NCI-H187 treated with DMSO at 0.1 percent for 48 hours (cell line): Measurements from ENCODE around the gene RBM4.
A peak's percentile ranks its signal among the peaks of the same experiment; 100 is the strongest.

Source experiments
- DNase-seq: peaks from one replicate; lab custom pipeline; 2025; lab: John Stamatoyannopoulos, UW

RBM4 gene

DNA sequence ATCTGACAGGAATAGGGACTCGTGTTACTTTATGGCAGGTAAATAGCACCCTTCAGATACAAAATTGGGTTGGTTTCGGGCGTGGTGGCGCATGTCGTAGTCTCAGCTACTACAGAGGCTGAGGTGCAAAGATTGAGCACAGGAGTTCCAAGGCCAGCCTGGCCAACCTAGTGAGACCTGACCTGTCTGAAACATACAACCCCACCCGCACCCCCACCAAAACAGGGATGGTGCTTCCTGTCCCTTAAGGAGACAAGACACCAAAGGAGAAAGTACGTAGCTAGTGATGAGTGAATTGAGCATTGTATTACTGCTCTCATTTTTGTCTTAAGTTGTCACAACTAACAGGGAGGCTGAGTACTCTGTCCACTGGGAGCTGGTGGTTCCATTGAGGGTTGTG, 14.1 kb downstream of the RBM4 start:
- no peak for DNase-seq

DNA sequence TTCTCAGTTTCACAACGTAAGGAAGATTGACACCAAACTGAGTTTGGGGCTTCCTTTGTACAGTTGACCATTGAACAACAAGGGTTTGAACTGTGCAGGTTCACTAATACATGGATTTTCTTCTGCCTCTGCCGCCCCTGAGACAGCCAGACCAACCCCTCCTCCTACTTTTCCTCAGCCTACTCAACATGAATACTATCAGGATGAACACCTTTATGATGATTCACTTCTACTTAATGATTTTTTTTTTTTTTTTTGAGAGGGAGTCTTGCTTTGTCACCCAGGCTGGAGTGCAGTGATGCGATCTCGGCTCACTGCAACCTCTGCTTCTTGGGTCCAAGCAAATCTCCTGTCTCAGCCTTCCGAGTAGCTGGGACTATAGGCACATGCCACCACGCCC, 14.6 kb downstream of the RBM4 start:
- DNase-seq = no peak

DNA sequence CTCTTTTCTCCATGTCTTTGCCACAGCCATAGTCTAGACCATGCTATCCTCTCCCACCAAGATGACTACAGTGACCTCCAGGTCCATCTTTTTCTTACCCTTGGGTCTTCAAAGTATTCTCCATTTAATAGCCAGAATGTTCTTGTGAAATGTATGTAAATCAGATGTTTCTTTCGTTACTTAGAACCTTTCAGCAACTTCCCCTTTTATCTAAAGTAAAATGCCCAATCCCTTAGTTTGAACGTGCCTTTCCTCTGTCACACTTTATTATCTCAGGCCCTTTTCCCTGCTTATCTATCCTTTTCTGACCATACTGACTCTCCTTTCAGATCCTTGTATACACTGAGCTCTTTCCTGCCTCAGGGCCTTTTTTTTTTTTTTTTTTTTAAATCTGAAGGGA, 21.3 kb downstream of the RBM4 start:
- no peak for DNase-seq

DNA sequence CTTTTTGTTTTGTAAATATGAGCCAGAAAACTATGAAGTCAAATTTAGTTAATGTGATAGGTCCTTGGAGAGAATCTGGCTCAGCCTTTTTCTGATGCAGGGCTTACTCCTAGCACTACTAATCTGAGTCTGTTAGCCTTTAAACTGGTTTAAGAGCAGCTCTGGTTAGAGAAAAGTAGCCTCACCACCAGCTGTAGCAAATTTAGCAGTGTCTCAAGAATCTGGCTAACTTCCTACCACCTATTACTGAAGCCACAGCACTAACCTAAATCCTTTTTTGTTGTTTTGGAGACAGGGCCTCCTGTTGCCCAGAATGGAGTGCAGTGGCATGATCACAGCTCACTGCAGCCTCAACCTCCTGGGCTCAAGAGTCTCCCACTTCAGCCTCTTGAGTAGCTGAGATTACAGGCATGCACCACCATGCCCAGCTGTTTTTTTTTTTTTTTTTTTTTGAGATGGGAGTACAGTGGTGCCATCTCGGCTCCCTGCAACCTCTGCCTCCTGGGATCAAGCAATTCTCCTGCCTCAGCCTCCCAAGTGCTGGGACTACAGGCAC, 25.3 kb downstream of the RBM4 start:
- no peak for DNase-seq

DNA sequence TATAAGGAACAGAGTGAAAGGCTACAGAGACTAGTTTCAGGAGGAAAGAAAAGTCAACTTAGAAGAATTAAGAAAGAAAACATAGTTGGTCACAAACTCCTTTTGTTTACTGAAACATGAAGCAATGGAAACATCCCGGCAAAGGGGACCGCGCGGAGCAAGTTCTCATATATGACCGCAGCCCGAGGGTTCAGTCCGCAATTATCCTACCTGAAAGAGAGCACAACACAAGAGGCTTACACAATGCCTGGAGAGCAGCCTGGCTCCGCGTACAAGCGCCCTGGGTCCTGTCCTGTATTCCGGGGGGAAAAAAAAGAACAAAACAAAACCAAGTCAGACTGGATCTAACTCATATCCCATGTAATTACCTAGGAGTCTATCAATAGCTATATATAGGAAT, 26.9 kb downstream of the RBM4 start:
- DNase-seq = no peak

DNA sequence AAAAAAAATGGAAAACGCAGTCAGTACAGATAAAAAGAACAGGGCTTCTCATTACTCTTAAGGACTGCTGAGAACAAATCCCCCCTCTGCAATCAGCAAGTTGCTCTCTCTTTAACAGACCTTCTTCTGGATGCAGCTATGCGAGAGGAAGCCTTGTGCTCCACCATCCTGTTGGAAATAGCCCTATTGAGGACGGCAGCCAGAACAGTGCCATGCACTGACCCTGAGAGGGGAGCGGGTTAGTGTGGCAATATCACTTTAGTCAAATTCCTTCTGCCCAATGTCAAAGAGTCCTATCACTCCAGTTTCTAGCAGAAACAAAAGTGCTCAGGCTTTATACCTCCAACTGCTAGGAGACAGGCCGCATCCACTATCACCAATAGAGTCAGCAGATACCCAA, 32.3 kb downstream of the RBM4 start:
- DNase-seq = no peak

DNA sequence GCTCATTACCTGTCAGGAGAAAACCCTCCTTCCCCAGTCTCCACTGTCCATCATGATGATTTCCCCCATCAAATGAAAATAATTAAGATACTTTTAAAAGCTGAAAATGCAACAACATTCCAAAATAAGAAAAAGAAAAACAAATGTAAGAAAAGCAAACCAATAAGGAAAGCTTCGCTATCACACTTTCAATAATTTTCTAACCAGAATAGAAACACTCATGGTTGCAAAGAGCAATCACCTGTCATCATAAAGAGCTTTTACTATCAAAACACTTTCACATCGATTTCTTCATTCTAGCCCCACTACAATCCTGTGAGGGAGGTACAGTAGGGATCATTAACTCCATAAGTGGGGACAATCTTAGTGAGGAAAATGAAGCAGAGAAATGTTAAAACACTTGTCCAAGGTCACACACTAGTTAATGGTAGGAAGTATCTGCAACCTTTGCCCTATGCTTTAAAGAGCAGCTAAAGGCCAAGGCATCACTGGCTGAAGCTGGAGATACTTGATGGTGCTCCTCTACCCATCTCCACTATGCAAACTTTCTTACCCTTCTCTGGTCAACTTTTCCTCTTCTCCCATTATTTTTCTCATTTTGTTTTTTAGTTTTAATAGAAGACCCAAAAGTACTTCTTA, 36.6 kb downstream of the RBM4 start:
- DNase-seq = peak; percentile 54

DNA sequence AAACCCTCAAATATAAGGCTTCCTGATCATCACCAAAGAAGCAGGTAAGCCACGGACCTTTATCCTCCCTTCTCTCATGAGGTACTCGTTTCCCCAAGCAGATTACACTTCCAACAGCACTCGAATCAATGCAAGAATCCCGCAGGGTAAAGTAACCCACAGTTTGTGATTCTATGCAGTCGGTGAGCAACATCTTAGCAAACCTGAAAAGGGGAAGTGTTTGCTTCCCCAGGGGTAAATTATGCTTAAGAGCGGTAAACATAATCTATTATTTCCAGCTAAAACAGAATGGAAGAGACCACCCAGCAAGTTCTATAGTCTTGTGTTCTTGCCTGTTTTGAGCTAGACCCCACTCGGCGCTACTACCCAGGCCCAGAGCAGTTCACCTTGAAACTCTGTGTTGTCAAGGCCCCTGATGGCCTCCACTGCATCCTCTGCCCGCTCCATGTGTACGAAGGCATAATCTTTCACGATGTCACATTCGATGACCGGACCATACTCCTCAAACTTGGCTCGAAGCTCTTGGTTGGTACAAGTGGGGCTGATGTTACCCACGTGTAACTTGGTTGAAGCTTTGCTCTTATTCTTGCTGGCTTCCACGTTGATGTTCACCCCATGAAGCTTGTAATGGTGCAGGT, 37.9 kb downstream of the RBM4 start:
- DNase-seq = no peak

DNA sequence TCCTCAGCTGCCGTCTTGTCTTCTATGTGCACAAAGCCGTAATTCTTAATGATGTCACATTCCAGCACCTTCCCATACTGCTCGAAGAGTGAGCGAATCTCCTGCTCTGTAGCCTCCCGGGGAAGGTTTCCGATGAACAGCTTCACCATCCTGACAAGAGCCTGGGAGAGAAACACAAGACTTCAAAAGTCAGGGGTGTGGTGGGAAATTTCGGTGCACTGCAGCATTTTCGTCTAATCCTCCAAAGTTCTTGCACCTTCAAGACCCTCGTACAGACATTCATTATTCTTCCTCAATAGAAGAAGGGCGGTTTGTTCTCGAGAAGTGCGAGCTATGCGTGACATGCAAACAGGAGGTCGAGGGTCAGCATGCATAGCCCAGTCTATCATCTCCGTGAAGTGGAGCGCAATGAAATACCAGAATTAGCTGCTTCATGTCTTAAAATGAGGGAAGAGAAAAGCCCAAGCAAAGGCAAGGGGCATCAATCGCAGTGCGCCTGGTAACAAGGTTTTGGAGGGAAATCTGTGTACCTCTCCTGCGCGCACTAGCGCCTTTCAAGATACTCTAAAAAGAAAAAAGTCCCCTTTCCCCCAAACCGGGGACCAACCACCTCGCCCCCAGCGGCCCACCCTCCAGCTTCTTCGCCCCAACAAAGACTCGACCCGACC, 38.6 kb downstream of the RBM4 start:
- DNase-seq = no peak

DNA sequence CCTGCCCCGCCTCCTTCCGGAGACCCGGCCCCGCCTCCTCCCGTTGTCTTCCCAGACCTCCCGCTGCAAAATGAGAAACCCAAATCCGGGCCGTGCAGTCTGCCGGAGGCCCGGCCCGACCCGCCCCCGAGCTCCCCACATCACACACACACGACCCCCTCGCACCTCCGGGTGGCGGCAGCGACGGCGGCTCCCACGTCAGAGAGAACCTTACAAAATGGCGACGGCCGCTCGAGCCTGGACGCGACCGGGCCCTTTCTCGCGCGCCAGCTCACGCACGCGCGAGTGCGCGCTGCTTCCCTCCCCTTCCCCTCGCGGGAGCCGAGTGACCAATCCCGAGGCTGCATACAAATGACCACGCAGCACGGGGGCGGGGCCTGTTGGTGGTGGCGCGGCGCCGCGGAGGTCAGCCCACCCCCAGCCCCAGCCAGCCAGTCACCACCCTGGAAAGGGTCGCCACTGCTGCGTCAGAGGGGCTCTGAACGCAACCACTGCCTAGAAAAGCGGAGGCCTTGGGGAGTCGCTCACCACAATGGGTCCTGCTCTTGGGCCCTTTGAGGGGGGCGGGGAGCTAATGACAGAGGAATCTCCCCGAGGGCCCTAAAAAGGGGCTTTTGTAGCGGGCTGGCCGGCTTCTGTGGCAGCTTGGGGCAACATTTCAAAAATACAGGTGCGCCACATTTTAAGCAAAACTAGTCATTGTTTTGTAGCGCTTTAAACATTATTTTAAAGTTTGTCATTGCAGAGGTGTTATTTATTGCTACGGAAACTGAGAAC, 39.3 kb downstream of the RBM4 start, which contains the start of gene RBM4B:
Gene RBM4B, minus strand, starts transcription at position 289 of the 777 bp plus-strand sequence. CDS start 808 bp downstream, outside the sequence.
- peak; percentile 29 for DNase-seq

DNA sequence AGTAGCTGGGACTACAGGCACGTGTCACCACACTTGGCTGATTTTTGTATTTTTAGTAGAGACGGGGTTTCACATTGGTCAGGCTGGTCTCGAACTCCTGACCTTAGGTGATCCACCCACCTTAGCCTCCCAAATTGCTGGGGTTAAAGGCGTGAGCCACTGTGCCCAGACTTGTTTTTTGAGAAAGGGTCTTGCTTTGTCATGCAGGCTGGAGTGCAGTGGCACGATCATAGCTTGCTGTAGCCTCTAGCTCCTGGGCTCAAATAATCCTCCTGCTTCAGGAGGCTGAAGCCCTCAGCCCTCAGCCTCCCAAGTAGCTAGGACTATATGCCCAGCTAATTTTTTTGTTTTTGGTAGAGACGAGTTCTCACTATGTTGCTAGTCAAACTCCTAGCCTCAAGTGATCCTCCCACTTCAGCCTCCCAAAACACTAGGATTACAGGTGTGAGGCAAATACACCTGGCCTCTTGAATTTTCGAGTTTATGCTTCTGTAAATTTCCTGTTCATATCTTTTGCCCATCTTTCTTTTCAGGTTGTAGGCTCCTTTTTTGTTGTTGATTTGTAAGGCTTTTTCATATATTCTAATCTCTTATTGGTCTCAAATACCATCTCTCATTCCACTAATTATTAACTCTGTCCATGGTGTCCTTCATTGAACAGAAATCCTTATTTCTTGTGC, 42.6 kb downstream of the RBM4 start:
- no peak for DNase-seq

DNA sequence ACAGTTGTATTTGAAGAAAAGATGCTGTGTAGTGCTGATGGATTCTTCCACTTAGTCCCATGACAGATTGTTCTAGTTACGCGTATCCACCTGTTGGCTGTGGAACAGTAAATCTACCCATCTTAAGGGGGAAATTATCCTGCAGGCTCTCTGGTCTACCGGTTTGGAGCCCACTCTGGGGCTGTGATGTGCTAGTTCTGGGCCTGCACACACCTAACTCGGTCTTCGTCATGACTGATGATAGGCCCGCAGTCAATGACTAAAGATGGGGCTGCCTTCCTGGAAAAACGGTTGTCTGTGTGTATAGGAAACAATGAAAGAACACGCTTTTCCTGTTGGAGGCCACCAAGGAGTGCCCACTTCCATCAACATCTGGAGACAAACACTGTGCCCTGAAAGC, 45.4 kb downstream of the RBM4 start:
- DNase-seq = no peak

DNA sequence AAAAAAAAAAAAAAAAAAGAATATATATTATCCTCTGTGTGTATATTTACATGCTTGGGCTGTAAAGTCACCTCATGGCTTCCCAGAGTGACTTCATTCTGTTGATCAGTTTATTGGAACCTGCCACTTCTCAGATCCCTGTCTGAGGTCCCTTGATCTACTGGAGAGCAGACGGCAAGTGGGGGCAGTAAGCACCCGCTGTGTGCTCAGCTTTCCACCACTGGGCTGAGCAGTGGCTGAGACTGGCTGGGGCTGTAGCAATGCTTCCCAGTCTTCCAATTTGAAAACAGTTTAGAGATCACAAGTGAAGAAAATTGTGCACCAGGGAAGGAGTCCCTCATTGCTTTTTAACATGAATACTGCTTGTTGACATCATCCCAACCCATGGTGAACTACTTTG, 46.1 kb downstream of the RBM4 start:
- no peak for DNase-seq

DNA sequence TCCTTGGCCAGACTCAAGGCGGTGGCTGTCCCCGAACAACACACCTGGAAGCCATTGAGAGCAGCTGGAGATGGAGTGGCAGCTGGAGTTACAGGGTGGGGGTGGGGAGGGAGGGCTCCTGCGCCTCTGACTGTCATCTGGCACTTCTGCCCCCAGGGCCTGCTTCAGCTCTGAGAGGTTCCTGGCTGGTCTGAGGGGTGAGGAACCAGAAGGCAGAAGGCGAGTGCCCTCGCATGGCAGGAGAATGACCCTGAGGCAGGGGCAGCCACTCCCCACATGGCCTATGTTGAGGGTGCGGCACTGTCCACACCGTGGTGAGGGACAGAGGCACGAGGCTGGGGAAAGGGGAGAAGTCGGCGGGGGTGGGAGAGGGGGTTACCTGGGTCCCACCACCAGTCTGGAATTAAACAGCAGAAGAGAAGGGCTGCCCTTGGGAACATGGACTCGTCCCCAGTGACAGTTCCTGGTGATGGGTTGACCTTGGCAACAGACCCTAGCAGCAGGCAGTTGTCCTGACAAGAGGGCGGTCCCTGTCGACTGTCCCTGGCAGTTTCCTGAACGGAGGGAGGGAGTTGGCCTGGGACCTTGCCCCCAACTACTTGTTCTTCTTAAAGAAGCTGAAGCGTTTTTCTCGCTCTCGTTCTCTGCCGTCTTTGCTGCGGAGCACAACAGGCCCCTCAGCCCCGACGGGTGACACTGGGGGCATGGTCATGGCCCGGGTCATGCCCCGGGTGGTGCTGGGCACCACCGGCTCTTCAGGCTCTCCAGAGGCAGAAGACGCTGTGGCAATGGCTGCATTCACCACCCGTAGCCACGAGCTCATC, 47.0 kb downstream of the RBM4 start:
- DNase-seq = peak; percentile 18

DNA sequence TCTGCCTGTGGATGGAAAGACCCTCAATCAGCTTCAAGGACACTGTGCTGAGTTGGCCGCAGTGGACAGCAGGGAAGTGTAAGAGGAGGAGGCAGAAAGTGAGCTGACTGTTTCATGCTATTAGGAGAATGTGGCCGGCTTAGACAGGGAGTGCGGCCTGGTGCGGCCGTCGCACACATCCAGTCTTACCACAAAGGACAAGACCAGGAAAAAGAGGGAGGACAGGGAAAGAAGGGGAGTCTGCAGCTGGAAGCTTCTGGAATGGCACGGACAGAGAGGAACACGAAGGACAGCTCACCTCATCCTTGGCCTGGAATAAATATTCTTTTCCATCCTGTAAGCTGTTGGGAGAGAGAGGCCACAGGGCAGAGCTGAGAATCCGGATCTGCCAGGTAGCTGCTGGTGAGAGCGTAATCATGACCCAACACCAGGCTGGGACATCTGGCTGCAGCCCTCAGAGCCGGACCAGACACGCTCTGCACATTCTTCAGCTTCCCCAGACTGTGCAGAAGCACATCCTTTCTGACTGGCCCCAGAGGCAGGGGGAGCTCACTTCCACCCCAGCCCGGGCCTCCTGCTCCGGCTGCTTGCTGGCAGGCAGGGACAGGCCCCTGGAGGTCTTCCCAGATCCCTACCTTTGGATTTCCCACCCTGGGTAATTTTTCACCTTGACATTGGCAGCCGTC, 47.7 kb downstream of the RBM4 start:
- no peak for DNase-seq

DNA sequence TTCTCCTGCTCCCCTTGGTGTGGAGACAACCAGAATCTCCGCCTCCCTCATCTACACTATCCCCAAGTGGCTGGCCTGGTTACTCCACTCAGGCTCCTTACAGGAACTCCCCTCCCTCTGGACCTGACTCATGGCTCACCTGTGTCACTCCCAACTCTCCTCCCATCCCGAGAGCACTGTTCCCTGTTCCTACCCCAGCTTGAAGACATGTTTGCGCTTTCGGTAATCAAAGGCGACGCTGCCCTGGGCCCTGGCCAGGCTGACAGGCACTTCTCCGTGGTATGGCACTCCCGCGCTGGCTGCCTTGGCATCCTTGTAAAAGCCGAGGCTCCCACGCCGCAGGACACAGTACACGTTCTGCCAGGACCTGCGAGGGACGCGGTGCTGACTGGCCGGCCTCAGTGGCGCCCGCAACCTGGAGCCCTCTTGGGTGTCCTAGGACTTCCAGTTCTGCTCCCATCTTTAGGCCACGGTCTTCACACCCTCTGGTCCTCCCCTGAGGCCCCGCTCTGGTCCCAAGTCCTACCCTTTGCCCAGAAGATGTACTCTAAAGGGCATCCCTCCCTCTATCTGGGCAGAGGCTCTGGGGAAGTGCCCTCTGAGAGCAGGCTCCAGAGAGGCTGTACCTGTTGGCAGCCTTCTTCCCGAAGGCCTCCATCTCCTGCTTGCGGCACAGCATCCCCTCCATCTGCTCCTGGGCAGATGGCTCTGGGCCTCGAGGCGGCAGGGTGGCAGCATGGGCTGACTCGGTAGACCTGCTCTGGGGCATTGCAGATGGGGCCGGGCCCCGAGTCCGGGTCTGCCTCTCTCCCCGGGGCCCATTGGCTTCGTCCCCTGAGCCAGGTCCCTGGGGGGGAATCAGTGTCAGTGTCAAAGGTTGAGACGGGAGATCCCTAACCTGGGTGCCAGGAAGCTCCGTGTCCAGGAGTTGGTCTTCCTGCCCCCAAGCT, 48.6 kb downstream of the RBM4 start:
- no peak for DNase-seq

DNA sequence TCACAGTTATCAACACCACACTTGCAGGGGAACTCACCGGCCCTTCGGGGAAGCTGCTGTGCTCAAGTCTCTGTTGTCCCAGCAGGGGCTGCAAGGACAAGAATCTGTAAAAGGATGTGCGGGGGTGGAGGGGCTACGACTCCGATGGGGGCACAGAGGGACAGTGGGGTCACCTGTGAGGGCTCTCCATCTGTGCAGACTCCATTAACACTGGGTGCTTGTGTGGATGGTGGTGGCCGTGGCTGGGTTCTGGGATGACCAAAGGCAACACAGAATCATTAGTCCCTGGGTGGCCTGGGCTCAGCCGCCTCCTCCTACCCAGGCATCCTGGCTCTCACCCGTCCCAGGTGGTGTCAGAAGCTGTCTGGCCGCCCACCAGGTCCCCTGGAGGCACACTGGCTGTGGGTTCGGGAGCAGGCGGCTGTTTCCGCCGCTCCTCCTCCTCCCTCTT, 49.4 kb downstream of the RBM4 start:
- DNase-seq = no peak

DNA sequence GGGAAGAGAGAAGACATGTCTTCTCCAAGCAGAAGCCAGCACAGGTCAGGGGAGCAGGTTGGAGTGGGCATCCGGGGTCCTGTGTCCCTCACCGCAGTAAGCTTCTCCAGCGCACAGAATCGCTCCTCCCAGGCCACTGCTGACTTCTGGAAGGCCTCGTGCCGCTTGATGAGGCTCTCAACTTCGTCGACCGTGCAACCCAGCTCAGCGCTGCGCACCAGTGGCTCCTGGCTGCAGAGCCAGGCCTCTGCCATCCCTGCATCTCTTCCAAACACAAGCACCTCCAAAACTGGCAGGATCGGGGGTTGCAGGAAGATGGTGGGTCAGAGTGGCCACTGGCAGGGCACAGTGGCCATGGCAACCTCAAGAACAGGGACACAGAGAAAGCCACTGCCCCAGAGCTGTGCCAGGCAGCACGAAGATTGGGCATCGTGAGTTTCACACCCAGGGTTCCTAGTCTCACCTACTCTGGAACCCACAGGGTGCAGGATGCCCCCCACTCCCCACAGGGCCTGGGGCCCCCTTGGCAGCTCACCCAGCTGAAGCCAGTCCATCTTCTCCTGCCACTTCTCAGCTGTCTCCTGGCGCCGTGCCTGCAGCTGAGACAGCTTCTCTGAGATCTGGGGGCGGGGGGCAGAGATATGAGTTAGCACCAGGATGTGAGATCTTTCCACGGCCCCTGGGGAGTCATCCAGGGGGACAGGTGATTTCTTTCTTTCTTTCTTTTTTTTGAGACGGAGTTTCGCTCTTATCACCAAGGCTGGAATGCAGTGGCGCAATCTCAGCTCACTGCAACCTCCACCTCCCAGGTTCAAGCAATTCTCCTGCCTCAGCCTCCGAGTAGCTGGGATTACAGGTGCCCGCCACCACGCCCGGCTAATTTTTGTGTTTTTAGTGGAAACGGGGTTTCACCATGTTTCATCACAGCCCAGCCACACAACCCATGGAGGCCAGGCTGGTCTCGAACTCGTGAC, 50.3 kb downstream of the RBM4 start:
- no peak for DNase-seq
